NCI-H187 treated with DMSO at 0.1 percent for 48 hours (cell line): ENCODE measurements around the gene RASSF9.
A peak's percentile ranks its signal among the peaks of the same experiment; 100 is the strongest.

Experiments
- DNase-seq: peaks from one replicate; lab custom pipeline; 2025; lab: John Stamatoyannopoulos, UW

Gene RASSF9

DNA sequence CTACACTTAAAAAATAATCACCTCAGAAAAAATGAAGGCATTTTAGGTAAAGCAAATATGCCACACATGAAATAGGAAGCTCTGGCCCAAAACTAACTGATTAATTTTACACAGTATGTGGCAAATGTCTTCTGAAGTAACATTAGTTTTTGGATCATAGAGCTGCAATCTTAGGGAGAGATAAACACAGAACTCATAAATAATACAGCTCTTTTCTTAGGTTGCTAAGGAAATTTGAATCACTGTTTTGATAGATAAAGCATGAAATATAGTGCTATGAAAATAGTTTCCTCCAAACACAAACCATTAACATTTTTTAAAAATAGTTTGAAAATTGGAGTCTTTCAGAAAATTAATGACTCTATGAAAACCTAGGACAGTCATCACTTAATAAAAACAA, 15.0 kb downstream of the RASSF9 start:
- DNase-seq = no peak

DNA sequence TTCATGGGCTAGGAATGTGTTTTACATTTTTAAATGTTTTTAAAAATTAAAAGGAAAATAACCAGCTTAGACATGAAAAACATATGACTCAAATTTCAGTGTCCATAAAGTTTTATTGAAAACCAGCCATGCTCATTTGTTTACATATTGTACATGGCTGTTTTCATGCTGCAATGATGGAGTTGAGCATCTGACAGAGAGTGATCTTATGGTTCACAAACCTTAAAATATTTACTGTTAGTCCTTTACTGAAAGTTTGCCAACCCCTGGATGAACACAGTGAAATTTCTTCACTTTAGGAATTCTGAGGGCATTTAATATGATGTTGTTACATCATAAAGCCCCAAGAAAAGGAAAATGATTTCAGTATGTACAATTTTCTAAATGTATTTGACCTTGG, 16.1 kb downstream of the RASSF9 start:
- DNase-seq = no peak

DNA sequence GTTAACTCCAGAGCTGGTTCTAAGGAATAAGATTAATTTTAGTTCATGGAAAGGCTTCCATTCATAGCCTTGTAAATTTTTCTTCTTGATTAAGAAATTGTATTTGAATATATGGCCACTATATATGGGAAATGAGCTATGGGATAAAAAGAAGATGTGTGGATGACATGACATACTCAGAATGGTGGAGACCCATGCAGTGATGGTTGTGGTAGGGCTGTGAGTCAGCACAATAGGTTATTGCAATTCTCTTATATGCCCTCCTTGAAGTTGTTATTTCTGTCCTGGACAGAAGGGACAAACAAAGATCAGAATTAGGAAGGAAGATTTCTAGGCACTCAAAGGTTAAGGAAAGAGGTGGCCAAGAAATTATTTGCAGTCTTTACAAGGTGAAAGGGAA, 21.5 kb downstream of the RASSF9 start:
- DNase-seq = no peak

DNA sequence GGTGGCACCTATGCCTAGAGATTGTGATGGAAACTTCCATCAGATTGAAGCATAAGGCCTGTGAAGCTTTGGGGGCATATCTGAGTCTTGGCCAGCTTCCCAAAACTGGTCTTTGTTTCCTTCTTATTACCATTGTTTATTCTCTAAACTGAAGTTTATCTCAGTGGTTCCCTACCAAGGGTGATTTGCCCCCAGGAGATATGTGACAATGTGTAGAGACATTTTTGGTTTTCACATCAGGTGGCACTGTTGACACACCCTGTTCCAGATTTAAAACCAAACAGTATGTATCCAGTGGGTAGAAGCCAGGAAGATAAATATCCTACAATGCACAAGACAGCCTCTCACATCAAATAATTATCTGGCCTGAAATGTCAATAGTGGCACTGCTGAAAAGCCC, 22.1 kb downstream of the RASSF9 start:
- DNase-seq = no peak

DNA sequence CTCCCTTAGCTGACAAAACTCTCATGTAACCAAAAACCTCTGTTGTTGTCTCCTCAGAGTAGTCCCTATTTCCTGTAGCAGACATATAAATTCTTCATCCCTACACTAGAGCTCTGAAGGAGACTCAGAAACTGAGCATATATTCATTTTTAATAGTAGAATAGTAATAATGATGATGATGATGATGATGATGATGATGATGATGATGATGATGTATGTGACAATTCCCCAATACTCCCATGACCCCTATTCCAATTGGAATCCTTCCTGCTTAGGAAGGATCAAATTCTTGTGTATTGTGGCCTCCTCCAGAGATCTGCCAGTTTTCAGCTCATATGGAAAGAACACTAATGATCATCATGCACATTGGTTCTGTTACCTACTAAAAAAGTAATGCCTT, 26.7 kb downstream of the RASSF9 start:
- no peak for DNase-seq

DNA sequence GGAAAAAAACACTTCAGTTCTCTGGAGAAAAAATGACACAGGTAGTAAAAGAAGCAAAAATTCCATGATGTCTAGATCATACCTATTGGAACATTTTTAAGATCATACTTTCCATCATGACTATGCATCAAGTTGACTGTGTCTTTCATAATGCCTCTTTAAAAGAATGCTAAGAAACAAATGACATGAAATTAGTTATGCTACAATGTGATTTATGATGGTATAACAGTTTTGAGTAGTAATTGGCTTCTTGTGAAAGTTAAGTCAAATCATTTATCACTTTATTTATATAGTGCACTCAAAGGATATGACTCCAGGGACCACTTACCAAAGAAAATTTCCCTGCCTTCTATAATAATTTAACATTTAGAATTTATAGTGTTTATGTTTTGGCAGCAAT, 28.5 kb downstream of the RASSF9 start:
- no peak for DNase-seq

DNA sequence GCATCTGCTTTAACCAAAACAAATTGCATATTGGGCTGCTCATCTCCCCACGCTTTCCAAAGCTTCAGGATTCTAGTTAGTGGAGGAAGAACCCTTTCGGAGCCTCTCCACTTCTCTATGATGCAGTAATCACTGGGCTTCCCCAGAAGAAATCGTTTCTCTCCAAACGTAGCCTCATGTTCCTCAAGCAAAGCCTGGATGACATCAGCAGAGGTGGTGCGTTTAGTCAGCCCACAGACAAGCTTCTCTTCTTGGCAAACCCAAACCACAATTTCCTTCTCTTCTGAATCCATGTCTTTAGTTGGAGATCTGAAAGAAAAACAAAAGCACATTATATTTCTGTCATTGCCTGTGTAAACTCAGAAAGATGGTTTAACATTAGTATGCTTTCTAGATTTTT, 30.6 kb downstream of the RASSF9 start:
- no peak for DNase-seq

DNA sequence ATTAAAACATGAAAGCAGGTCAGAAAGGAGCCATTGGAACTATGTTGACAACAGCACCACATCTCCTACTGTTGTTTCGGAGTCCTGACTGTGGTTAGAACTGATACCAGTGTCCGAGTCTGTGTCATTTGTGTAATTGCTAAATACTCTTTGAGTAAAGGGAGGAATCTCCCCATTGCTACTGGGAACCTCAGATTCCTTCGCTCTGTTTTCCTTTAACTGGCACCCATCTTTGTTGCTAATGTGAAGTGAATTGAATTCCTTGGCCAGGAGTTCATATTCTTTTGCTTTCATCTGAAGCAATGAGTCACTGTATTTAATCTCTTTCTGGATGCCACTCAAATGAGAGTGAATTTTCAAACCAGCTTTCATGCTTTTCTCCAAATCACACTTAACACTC, 31.5 kb downstream of the RASSF9 start:
- no peak for DNase-seq

DNA sequence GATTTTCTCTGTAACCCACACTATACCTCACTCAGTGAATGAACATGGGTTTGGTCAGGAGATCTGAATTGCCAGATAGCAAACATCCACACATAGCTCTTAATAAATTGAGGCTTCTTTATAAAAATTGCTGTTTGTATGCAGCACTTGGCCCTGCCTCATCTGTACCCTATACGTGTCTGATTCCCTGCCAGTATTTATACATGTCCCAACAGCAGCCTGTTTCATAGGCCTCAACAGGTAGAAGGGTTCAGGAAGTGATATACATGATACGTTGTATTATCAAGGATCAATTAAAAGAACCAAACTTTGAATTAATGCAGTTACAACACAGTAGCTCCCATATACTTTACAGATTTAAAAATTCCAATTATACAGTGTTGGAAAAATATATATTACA, 32.3 kb downstream of the RASSF9 start:
- DNase-seq = no peak

DNA sequence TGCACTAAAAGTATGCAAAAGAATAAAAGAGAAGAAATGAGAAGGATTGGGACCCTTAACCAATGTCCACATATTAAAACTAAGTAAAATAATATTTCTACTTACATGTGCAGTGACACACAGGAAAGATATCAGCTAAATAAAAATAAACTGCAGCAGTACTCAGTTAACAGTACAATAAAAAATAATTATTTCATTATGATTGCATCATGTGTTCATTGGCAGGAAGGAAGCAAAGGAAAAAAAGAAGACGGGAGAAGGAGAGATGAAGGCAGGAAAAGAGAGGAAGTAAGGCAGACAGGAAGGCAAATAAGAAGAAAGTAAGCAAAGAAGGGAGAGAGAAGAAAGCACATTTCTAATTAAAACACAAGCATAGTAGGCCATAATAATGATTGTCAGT, 33.0 kb downstream of the RASSF9 start:
- no peak for DNase-seq

DNA sequence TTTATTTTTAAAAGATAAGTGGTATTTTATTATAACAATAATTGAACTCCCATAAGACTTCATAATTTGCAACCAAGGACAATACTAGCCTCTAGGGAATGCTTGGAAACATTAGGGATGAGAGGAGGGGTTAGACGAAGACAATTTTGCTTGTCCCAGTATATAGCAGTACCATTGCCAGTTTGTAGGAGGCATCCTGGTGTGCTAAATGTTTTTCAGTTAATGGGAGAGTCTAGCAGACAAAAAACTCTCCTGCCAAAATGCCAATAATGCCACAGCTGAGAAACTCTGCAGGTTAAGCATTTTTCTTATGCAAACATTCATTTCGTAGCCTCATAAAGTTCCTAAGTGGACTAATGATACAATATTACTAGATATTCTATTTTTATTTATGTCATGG, 38.1 kb downstream of the RASSF9 start:
- no peak for DNase-seq

DNA sequence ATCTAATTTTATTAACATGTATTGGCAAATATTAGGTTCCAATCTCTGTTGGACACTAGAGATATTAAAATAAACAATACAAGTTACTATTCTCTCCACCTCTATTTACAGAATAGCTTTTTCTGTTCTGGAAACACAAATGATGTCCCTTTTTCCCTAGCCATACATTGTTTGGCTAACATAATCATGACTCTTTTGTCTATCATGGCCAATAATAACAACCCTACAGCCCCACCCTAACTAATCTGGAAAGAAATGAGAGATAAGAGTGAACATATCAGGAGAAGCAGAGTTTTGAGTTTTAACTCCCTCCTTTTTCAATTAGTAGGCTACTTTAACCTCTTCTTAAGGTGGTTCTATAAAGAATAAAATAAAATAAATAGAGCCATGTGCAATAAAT, 40.2 kb downstream of the RASSF9 start:
- DNase-seq = no peak

DNA sequence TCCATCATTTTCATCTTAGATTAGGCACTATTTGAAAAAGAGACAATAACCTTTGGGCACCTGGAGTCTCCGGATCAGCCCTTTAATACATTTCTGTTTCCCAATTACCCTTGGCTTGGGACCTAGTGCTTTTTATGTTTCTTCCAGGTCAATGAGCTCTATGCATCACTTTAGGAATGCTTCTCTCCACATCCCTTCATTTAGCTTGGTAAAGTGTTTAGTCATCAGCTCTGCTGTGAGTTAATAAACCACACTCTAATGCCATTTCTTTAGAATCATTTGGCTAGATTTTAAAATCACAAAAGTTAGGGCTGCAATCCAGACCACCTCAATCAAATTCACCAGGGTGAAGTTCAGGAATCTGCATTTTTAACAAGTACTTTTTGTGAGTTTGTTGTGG, 41.7 kb downstream of the RASSF9 start:
- no peak for DNase-seq

DNA sequence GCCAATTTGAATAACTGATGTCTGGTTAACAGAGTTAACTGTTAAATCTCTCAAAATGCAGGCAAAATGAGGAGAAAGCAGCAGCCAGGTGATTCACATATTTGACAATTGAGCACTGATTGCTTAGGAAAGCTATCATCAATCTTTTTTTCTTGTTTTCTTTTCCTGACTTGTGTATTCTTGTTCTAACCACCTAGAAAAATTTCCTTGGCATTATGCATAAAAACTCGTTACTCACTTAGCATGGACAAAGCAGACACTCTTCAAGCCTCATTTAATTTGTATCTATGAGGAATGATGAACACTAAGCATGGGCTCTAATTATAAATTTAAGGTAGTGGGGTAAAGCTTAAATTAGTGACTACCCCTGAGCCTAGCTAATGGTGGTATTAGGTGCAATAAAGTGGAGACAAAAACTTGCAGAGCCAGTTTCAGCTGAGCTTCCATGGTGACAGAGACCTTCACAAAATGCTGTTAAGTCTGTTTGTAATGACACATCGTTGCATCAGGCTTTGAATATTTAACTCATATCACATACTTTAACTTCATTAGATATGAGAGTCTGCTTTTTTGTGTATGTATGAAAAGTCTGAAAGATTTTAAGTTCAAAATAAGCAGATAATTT, 52.0 kb downstream of the RASSF9 start:
- DNase-seq = no peak

DNA sequence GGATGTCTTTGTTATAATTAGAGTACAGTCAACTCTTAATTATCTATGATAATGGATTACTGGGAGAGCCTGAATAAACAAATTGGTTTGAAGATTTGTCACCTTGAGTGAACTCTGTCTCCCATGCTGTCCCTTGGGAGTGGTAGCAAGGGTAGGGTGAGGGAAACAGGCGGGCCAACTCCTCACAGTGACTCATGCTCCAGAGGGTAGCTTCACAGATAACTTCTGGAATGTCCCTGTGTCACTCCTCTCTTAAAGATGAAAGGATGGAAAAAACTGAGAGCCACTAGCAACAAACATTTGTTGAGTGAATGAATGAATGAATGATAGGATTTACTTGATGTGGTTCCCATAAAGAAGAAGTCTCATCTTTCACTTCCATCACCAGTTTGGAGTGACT, 53.5 kb downstream of the RASSF9 start:
- no peak for DNase-seq

DNA sequence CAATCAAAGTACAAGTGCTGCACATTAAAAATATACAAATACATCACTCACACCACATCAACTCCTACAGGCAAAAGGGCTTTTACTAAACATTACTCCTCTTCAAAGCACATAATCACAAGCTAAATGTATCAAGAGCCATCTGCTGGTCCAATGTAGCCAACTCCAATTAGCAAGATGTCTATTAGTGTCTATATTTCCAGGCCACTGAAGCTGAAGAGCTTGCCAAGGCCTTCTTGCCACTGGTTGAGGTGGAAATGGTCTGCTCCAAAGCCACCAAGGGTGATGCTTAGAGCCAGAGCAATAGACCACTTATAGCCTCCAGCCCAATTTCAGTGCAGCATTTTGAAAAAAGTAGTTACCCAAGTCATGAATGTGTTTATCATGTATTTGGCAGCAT, 54.4 kb downstream of the RASSF9 start:
- DNase-seq = no peak

DNA sequence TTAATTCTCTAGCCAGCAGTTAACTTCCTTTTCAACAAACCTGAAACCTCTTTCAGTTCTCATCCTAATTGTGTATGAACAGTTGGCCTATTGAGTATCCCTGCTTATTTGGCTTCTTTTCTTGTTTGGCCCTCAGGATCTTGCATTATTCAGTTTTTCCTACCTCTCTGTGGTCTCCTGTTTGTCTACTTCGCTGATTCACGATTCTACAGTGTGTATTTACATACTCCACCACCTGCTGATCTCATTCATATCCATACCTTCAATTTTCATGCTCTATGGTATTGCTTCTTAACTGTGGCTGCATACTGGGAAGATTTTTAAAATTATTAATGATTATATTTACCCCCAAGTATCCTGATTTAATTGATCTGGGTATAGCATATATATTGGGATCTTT, 56.4 kb downstream of the RASSF9 start:
- DNase-seq = peak; percentile 3

DNA sequence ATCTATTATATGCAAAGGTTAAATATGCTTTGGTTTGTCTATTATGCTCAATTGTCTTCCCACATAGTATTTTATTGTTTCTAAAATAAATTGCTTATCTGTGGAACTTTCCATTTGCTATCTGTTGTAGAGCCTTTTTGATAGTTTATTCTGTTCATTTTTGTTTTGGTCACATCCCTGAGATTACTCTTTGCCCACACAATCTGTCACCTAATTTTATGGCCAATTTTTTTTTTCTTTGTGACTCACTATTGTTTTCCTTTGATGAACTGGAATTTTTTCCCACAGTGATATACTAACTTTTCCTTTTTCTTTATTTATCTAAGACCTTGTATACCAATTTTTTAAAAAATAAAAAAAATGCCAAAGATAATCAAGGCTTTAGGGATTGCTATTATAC, 61.1 kb downstream of the RASSF9 start:
- no peak for DNase-seq

DNA sequence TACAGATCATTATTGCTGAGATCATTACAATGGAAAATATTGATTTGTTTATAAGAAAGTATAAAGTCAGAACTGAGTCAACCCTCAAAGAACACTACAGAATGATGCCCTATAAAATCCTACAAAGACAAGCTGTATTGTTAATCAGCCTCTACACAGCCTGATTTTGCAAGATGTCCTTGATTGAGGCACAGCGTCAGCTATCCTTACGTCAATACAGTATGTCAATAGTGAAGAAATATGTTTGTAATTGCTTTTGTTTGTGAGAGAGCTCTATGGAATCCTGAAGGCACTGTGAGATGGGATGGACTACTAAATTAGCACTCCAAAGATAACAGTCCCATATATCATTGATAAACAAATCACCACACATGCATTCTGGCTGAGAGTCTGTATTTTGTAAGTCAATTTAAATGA, 70.7 kb downstream of the RASSF9 start:
- DNase-seq = no peak

DNA sequence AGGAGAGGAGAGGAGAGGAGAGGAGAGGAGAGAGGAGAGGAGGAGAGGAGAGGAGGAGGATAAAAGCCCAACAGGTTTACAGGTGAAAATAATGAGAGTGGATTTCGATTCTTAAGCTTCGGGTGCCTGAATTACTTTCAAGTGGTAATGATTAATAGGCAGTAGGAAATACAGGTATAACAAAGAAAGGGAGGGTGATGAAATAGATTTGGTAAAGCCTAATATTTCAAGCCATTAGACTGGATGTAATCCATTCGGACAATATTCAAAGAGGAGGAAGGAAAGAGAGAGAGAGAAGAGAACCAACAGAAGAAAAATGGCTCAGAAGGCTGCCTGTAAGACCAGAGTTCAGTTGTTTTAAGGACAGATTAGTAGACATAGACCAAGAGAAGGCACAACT, 76.6 kb downstream of the RASSF9 start:
- DNase-seq = no peak

DNA sequence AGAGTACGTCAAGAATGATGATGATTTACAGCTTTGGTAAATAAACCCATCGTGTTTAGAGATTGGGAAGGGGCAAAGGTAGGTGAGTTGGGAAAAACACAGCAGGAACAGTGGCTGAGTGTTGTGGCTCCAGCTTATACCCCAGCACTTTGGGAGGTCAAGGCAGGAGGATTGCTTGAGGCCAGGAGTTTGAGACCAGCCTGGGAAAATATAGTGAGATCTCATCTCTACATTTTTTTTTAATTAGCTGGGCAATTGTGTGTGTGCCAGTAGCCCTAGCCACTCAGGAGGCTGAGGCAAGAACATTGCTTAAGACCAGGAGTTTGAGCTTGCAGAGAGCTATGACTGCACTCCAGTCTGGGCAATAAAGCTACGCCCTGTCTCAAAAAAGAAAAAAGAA, 77.1 kb downstream of the RASSF9 start:
- no peak for DNase-seq

DNA sequence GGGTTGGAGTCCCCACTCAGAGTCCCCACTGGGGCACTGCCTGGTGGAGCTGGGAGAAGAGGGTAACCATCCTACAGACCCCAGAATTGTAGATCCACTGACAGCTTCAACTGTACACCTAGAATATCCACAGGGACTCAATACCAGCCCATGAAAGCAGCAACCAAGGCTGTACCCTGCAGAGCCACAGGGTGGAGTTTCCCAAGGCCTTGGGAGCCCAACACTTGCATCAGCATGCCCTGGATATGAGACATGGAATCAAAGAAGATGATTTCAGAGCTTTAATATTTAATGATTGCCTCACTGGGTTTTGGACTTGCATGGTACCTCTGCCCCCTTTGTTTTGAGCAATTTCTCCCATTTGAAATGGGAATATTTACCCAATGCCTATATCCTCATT, 80.4 kb downstream of the RASSF9 start:
- no peak for DNase-seq
